Stimulated activated CD4-positive, alpha-beta T cell treated with anti-CD3 and anti-CD28 coated beads, Interleukin-2, amount 100 ng/mL, for 48 hours (primary cell): ENCODE data around the gene HSBP1L1.
"Not testable (repeated sequence)": the region's sequence is repeated elsewhere in the genome, so short reads cannot be mapped to it uniquely, and the experiment has no call there.

ENCODE experiments used
- DNase-seq, 2 donors: peaks; one replicate each; pipeline ENCODE4 v3.0.0-alpha.2; 2020

The HSBP1L1 gene

DNA sequence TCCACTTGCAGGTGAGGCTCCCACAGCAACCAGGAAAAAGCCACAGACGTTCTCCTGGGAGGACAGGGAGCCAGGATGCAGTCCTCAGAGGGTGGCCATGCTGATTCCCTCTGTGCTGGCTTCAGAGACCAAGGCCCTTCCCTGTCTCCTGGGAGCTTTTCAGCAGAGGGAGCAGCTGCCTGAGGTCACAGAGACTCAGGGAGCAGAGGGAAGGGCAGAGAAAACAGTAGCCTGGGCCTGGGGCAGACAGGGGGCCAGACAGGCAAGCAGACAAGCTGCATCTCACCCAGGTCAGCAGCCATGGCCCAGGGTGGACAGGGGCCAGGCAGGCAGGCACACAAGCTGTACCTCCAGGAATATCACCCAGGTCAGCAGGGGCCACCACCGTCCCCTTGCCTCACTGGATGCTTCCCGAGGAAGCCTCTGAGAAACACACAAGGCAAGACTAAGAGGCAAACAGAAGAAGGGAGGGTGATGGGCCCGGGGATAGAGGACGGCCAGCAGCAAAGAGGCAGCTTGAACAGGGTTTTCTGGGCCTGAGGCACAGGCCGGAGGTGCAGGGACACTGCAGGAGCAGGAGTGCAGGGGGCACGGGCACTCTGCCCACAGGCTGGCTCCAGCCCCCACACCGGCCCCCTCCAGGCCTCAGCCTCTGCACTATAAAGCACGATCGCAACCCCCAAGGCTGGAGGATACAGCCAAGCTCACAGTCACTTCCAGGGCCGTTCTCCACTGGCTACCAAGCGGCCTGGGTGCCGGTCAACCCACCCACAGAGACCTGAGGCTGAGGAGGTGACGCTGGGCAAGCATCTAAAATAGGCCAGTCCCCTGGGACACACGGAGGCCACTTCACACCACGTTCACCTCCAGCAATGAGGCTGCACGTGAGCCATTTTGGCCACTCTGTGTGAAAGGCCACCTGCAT is 19.1 kb upstream of the HSBP1L1 start:
- no peak for DNase-seq

DNA sequence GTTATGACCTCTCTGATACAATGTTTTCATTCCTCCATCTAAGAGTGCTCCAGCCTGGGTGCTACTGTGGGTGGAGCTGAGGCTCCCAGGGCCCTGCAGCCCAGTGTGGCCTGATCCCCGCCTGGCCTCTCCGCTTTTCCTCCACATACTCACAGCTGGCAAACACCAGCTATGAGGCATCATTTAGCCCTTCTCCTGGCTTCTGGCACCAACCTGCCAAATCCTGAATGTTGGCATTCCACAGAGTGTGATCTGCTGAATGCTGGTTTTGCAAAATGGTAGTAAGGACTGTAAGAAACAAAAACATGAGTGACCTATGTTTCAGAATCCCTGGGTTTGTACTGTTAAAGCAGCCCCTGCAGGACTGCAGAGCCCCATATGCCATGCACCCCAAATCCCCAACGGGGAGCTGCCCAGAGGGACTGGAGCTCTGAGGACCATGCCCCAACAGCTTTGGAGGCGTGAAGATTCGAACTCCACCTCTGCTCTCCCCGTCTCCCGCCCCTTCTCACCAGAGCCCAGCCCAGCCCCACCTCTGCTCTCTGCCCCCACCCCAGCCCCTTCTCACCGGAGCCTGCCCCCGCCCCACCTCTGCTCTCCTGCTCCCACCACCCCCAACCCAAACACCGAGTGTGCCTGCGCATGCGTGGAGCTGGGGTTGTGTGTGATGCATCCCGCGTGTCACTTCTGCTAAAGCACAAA is 17.2 kb upstream of the HSBP1L1 start:
- DNase-seq, result no peak

DNA sequence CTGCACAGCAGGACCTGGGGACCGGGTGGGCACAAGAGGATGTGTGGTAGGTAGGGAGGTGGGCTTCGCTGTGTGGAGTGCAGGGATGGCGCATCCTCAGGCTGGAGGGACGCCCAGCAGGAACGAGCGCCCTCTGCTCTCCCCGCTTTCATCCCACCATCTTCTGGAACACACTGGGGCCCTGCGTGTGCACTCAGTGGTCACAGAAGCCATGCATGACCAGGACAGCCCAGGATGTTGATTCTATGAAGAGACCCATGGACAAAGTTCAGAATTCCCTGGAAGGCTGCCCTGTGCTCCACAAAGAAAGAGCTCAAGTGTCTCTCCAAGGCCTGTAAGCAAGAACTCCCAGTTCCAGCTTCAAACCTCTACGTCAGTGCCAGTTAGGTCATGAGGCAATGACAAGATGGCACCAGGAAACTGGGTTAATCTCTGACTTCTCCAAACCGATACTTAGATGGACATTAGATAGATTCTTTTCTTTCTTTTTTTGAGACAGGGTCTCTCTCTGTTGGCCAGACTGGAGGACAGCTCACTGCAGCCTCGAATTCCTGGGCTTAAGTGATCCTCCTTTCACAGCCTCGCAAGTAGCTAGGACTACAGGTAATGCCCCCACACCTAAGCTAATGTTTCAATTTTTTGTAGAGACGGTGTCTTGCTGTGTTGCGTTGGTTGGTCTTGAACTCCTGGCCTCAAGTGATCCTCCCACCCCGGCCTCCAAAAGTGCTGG is 16.4 kb upstream of the HSBP1L1 start:
- no peak for DNase-seq

DNA sequence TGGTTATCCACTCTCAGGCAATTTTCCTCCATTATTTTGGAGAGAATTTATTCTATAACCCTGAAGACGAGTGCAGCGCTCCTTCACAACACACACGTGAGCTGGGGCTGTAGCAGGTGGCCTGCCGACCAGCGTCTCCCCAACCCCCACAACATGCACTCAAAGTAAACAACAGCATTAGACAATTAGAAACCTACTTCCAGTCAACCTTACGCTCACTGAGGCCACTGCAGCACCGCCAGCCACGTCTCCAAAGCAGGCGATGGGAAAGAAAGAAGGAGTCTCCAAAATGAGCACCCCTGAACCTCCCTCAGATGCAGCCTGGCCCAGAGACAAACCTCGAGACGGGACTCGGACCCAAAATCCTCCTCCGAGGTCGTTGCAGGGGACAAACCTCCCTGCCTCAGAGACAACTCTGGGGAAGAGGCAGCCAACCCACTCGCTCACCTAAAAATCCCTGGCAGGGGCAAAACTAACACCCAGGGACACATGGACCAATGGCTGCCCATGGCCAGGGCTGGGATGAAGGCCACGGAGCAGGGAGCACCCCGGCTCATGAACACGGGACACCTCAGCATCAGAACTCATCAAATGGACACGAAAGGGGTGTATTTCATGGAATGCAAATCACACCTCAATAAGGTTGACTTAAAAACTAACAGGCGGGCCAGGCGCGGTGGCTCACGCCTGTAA is 15.6 kb upstream of the HSBP1L1 start:
- no peak for DNase-seq

DNA sequence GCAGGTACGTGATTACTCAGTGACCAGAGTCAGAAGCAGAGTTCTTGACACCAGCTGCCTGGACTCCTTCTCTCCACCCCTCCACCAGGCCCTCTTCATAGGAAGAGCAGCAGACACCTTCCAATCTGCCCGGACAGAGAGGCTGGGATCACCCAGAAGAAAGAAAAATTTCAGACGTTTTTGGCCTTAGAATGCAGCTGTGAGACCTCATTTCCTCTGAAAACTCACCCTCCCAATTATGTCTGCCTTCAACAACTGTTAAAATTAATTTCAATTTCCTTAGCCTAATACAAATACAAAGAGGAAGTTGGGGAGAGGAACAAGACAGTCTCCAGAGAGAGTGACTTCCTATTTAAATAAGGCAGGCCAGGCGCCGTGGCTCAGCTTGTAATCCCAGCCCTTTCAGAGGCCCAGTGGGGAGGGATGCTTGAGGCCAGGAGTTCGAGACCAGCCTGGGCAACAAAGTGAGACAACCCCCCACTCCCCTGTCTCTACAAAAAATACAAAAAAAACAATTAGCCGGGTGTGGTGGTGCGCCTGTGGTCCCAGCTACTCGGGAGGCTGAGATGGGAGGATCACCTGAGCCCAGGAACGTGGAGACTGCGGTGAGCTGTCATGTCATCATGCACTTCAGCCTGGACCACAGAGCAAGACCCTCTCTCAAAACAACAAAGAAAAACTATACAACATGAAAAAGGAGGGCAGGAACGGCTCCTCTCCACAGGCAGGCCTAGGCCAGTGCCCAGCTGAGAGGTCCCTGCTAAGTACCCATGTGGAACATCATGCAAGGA is 14.6 kb upstream of the HSBP1L1 start:
- DNase-seq, result no peak

DNA sequence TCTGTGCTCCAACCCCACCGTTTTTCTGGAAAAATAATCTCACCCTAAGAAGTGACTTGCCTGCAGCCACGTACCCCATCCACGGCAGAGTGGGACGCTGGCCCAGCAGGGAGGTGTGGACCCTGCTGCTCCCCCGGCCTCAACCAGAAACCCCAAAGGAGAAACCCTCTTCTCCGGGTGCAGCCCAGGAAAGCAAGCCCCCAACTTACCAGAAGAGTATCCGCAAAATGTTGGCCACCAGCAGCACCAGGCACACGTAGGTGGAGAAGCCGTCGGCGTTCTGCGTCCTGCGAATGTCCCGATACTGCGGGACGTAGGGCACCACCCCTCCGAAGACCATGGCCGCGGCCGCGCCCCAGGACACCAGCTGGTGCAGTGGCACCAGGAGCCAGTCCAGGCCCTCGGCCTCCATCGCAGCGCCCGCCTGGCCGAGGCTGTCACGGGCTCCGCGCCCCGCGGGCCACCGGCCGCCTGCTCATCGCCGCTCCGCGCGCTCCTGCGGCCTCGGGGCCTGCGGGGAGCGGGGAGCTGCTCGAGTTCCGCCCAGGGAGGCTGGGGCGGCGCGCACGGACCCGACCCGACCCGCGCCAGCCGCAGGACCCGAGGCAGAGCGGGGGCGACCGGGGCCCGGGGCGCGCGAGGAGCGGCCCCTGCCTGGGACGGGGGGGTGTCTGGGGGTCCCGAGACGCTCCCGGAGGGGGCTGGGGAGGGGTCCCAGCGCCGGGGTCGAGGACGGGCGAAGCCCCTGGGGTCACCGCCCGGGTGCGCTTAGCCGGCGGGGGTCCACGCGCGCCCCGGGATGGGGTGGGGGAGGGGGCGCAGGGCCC is 13.7 kb upstream of the HSBP1L1 start:
- DNase-seq, result peak in 1 of 2 donors; percentile 27

DNA sequence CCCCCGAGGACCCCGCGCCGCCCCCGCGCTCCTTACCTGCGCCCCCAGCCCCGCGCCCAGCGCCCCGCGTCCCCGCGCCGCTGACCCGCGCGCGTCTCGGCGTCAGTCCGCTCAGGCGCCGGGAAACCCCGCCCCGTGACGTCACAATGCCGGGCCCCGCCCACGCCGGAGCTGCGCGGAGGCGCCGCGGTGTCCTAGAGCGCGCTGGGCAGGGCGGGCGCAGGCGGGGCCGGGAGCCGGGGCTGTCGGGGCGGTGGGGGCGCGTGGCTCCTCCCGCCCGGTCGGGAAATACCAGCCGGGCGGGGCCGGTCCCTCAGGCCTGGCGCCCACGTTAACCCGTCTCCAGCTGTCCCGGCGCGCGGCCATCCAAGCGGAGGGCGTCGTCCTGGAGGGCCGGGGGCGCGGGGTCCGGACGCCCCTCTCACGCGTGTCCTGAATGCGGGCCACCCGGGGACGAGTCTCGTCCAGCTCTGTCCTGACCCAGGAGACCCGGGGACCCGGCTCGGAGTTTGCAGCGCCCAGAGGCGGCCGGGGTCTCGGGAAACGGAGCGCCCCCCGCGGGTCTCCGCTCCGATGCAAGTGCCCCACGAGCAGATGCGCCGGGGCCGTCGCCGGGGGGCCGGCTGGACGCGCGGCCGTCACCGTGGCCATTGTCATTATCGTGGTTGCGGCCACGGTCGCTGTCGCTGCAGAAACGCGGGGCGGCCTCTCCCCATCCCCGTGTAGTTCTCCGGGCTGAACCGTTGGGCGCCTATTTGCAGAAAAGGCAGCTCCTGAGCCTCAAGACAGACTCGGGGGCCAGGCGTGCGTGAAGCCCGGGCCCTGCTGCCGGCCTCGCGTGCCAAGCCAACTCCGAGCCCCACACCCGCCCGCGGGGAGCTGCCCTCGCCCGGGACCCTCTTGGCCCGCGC is 12.6 kb upstream of the HSBP1L1 start, which contains the start of gene SLC66A2:
TSS of gene SLC66A2 (minus strand) at position 109 of the 911 bp plus-strand sequence. CDS start 727 bp downstream, outside the sequence.
- DNase-seq, result peak; percentile 97 to 99

DNA sequence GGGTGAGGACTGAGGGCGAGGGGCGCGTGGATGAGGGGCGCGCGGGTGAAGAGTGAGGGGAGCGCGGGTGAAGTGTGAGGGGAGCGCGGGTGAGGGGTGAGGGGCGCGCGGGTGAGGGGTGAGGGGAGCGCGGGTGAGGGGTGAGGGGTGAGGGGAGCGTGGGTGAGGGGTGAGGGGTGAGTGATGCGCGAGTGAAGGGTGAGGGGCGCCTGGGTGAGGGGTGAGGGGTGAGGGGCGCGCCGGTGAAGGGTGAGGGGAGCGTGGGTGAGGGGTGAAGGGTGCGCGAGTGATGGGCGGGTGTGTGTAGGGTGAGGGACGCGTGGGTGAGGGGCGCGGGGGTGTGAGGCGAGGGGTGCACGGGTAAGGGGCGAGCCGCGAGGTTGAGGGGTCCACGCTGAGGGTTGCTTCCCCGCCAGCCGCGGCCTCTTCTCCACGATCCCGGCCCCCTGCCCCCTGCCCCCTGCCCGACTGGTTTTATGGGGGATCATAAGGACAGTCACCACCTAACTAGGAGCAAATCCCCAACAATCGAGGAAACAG is 11.9 kb upstream of the HSBP1L1 start:
- DNase-seq, result no peak

DNA sequence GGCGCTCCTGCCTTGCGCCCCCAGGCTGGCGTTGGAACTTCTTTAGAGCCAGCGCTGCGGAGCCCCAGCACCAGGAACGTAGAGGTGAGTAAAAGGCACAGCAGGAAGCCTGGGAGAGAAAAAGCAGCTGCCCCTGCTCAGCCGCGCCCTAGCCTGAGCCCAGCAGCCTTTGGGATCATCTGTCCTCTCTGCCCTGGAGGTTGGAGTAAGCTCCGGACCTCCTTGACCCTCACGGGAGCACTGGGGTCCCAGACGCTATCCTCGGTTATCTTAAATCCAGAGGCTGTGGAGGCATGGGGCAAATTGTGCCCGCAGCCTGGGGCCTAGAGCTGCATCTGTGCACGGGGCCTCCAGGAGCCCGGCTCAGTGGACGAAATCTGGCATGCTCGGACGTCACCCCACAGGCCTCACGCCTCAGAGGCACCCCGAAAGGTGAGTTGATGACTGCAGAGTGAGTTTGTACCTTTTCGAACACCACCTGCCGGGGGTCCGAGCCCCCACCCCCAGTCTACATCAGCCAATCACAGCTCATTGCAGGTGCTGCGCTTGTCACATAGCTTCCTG is 11.4 kb upstream of the HSBP1L1 start:
- DNase-seq, result no peak

DNA sequence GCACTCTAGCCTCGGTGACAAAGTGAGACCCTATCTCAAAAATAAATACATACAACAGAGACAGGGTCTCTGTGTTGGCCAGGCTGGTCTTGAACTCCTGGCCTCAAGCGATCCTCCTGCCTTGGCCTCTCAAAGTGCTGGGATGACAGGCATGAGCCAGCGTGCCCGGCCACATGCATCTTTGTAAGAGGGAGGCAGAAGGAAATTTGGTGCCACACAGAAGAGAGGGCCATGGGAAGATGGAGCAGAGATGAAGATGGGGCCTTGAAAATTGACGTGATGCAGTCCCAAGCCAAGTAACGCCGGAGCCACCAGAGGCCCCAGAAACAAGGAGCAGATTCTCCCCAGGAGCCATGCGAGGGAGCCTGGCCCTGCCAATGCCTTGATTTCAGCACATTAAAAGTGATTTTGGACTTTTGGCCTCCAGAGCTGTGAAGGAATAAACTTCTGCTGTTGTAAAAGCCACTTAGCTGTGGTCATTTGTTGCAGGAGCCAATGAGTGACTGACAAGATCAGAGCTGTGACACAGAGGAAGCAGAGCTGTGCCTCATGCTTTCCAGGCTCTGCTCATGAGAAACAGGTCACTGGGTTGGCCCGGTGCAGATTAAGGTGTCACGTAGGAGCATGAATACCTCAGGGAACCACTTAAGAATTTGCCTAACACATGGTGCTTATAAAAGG is 10.3 kb upstream of the HSBP1L1 start:
- DNase-seq, result no peak

DNA sequence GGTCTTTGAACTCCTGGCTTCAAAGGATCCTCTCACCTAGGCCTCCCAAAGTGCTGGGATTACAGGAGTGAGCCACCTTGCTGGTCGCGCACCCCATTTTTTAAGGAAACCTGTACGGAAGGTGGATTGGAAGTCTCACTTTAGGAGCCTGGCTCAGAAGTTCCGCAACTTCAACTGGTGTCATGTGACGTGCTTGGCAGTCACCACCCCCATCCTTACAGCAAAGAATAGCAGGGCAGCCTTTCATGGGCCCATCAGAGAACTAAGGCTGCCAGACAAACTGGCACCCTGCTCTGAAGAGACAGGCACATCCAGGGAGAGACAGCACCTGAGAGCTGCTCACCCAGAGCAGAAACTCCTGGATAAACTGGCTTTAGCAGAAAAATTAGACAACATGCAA is 9.7 kb upstream of the HSBP1L1 start:
- no peak for DNase-seq

DNA sequence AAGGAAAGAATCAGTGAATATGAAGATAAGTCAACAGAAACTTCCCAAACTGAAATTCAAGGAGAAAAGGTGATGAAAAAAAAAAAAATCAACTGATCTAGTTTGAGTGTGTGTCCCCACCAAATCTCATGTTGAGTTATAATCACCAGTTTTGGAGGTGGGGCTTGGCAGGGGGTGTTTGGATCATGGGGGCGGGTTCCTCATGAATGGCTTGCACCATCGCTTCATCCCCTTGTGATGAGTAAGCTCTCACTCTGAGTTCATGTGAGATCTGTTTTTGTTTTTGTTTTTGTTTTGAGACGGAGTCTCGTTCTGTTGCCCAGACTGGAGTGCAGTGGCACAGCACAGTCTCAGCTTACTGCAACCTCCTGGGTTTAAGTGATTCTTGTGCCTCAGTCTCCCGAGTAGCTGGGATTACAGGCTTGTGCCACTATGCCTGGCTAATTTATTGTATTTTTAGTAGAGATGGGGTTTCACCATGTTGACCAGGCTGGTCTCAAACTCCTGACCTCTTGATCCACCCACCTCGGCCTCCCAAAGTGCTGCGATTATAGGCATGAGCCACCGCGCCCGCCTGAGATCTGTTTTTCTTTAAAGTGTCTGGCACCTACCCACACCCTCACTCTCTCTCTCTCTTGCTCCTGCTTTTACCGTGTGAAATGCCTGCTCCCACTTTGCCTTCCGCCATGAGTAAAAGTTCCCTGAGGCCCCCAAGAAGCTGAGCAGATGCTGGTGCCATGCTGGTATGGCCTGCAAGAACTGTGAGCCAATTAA is 9.0 kb upstream of the HSBP1L1 start:
- DNase-seq, result no peak

DNA sequence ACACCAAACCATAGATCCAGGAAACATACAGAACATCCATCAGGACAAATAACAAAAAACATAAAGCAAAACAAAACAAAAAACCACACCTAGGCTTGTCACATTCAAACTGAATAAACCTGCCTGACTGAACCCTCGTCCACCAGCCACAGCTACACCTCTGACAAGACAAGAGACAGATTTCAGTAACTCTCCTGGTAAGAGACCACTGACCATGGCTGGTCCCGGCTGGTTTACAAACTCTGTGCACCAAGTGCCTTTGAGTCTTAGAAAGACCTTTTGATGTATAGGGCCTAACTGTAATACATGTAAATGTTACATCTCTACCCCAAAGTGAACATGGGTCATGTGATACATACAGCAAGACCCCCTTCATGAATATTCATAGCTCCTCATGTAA is 8.2 kb upstream of the HSBP1L1 start:
- DNase-seq, result no peak

DNA sequence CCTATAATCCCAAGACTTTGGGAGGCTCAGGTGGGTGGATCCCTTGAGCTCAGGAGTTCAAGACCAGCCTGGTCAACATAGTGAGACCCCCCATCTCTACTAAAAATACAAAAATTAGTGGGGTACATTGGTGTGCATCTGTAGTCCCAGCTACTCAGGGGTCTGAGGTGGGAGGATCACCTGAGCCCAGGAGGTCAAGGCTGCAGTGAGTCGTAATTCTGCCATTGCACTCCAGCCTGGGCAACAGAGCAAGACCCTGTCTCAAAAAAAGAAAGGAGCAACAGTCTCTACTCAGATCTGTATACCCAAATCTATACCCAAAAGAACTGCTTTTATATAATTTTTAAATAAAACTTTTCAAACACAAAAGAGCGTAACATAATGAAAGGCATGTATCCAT is 5.5 kb upstream of the HSBP1L1 start:
- no peak for DNase-seq

DNA sequence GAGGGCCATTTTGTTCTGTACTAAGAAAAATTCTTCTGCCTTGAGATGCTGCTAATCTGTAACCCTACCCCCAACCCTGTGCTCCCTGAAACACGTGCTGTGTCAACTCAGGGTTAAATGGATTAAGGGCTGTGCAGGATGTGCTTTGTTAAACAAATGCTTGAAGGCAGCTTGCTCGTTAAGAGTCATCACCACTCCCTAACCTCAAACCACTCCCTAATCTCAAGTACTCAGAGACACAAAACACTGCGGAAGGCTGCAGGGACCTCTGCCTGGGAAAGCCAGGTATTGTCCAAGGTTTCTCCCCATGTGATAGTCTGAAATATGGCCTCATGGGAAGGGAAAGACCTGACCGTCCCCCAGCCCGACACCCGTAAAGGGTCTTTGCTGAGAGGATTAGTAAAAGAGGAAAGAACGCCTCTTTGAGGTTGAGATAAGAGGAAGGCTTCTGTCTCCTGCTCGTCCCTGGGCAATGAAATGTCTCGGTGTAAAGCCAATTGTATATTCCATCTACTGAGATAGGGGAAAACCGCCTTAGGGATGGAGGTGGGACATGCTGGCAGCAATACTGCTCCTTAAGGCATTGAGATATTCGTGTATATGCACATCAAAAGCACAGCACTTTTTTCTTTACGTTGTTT is 4.2 kb upstream of the HSBP1L1 start:
- not testable (repeated sequence) for DNase-seq

DNA sequence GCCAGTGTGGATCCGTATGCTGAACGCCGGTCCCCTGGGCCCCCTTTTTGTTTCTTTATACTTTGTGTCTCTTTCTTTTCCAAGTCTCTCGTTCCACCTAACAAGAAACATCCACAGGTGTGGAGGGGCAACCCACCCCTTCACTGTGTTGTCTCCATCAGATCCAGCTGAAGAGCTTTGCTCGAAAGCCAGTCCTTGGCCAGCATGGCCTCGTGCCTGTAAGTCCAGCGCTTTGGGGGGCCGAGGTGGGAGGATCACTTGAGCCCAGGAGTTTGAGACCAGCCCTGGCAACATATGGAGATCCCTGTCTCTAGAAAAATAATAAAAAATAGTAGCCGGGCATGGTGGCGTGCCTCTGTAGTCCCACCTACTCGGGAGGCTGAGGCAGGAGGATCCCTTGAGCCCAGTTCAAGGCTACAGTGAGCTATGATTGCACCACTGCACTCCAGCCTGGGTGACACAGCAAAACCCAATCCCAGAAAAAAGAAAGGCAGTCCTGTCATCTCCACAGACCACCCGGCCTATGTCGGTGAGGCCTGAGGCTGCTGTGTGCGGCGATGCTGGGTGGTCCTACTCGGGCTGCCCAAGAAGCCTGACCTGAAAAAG is 3.4 kb upstream of the HSBP1L1 start:
- DNase-seq, result no peak
